Suprapubic skin (tissue), 4 donors: Measurements from ENCODE around the gene PARG. TPM values are rescaled to one million over a fixed set of nuclear protein-coding genes. Genes with fewer than 3 reads are reported as not detected.

Experiments used
- DNase-seq, 2 donors: peaks; one replicate each; pipeline ENCODE4 v3.0.0-alpha.2; 2019; ENCODE audit warnings: low spot score in 2 of 2
- H3K27ac ChIP-seq: fragments of 200-600 bp; sonication (generic); one replicate; pipeline ENCODE4 v1.5.1; 2019
- H3K27me3 ChIP-seq: fragments of 200-600 bp; sonication (generic); one replicate; pipeline ENCODE4 v1.5.1; 2019
- H3K36me3 ChIP-seq: fragments of 200-600 bp; sonication (generic); one replicate; pipeline ENCODE4 v1.5.1; 2019
- H3K4me1 ChIP-seq: fragments of 200-600 bp; sonication (generic); one replicate; pipeline ENCODE4 v1.5.1; 2019
- H3K4me3 ChIP-seq: fragments of 200-600 bp; sonication (generic); one replicate; pipeline ENCODE4 v1.5.1; 2019; ENCODE audit warnings: mild to moderate bottlenecking
- H3K9me3 ChIP-seq: fragments of 200-600 bp; sonication (generic); one replicate; pipeline ENCODE4 v1.5.1; 2019
- EP300 ChIP-seq: sonication (generic); formaldehyde crosslinking; IDR thresholded peaks from one replicate; pipeline ENCODE4 v1.6.1; 2017; ENCODE audit warnings: antibody characterized with exemption
- POLR2A ChIP-seq, 2 donors: fragments of 450-650 bp; IDR thresholded peaks; one replicate each; pipeline ENCODE4 v1.6.1; 2017; ENCODE audit warnings: antibody characterized with exemption in 2 of 2, mild to moderate bottlenecking in 2 of 2, moderate library complexity in 2 of 2
- POLR2AphosphoS5 ChIP-seq, 3 donors: sonication (generic); formaldehyde crosslinking; IDR thresholded peaks; one replicate each; pipeline ENCODE4 v1.6.1; 2017; ENCODE audit warnings: antibody characterized with exemption in 3 of 3
- WGBS: methylation state at CpG from one replicate; pipeline ENCODE4 v1.1.5; 2018; 5-methylcytosine and 5-hydroxymethylcytosine counted together
- total RNA-seq, 4 donors: library from RNA; depleted of rRNA; stranded (reverse); fragments of >200 nt; gene quantifications; one replicate each; pipeline ENCODE4 v1.1.0, GENCODE V29; 2016
- TF ChIP-seq, protein P1 (sequence below), 2 donors: fragments of 200-600 bp in 1 of 2; fragments of 450-650 bp in 1 of 2; sonication (generic) in 1 of 2; IDR thresholded peaks; one replicate each; pipeline ENCODE4 v1.5.1; 2016 to 2019; ENCODE audit warnings: antibody characterized with exemption in 2 of 2, mild to moderate bottlenecking in 1 of 2, moderate library complexity in 1 of 2

PARG gene
- total RNA-seq, 4 donors from 2014 or later, result 17.5 to 38.1 (median 21.0) TPM

DNA sequence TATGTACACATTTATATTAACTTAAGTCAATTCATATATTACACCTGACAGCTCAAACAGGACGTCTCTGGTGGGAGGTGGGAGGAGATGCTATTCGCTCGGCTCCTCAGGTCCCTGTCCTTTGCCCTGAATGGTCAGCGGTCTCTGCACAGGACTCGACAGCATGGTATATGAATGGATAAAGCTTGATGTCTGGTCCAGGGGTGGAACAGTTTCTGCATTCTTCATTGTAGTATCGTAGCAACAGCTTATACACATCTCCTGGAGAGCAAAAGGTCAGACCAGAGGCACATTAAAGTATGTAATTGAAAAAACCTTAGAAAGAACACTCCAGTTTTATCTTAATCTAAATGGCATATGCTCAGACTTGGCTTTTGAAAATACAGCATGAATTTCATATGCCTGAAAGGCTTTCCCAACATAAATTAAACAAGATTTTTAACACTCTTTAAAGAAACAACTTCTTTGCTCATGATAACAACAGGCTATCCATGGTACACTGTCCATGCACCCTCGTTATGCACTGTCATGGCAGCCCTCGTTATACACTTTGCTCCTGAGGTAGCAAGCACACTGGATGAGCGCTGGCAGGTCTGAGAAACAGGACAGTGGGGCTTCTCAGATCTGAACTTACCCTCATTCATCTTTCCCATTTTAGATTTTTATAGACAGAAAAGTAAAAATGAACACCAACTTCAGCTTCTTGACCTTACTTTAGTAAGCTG is 122.4 kb downstream of the PARG start:
- TF ChIP-seq POLR2AphosphoS5 (IDR thresholded peaks at IDR 0.05) (no peak), POLR2A (IDR thresholded peaks at IDR 0.05) (no peak), EP300 (no peak)
- TF ChIP-seq, protein P1, sequence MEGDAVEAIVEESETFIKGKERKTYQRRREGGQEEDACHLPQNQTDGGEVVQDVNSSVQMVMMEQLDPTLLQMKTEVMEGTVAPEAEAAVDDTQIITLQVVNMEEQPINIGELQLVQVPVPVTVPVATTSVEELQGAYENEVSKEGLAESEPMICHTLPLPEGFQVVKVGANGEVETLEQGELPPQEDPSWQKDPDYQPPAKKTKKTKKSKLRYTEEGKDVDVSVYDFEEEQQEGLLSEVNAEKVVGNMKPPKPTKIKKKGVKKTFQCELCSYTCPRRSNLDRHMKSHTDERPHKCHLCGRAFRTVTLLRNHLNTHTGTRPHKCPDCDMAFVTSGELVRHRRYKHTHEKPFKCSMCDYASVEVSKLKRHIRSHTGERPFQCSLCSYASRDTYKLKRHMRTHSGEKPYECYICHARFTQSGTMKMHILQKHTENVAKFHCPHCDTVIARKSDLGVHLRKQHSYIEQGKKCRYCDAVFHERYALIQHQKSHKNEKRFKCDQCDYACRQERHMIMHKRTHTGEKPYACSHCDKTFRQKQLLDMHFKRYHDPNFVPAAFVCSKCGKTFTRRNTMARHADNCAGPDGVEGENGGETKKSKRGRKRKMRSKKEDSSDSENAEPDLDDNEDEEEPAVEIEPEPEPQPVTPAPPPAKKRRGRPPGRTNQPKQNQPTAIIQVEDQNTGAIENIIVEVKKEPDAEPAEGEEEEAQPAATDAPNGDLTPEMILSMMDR (IDR thresholded peaks at IDR 0.05), result no peak
- 91% methylated on average over 9 of the region's 9 CpGs for WGBS
- Histone ChIP-seq H3K4me1 (peaks cover under 1% of the 10 kb centered on the region), H3K27ac (no peak overlapping the region), H3K4me3 (no peak overlapping the region), H3K36me3 (peaks cover 47% of the 10 kb centered on the region), H3K27me3 (no peaks in the 10 kb centered on the region), H3K9me3 (no peaks in the 10 kb centered on the region)
- DNase-seq, result no peak

GRCh38 chr10:49817845-49818244 is 124.0 kb downstream of the PARG start:
- Histone ChIP-seq H3K27me3 (no peaks in the 10 kb centered on the region), H3K27ac (no peak overlapping the region), H3K4me3 (no peak overlapping the region), H3K4me1 (no peaks in the 10 kb centered on the region), H3K36me3 (peaks cover 47% of the 10 kb centered on the region), H3K9me3 (no peaks in the 10 kb centered on the region)
- no peak for DNase-seq
- 92% methylated on average over 5 of the region's 5 CpGs for WGBS
- no peak for TF ChIP-seq POLR2AphosphoS5 (IDR thresholded peaks at IDR 0.05)
- TF ChIP-seq POLR2A (IDR thresholded peaks at IDR 0.05), result no peak
- no peak for TF ChIP-seq EP300
- TF ChIP-seq, protein P1 (IDR thresholded peaks at IDR 0.05), result no peak

DNA sequence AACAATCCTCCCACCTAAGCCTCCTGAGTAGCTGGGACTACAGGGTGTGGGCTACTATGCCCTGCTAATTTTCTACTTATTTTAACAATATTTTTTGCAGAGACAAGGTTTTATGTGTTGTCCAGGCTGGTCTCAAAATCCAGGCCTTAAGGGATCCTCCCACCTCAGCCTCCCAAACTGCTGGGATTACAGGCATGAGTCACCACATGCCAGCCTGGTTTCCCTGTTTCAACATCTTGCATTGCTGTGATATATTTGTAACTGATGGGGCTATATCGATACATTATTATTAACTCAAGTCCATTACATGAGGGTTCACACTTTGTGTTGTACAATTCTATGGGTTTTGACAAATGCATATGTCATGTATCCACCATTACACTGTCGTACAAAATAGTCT is 137.8 kb downstream of the PARG start:
- WGBS, result 90% methylated on average over 2 of the region's 2 CpGs
- H3K27me3 ChIP-seq, result no peaks in the 10 kb centered on the region

DNA sequence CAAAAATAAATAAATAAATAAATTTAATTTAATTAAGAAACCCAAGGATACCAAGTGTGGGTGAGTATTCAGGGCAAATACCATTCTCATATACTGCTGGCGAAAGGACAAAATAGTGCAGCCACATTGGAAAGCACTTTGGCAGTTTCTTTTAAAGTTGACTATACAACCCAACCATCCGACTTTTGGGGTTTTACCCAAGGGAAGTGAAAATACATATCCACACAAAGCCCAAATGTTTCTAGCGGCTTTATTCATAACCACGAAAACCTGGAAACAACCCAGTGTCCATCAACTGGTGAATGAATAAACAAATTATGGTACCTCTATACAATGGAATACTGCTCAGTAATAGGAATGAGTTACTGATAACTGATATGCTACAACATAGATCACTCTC is 143.6 kb downstream of the PARG start:
- Histone ChIP-seq H3K9me3 (no peaks in the 10 kb centered on the region), H3K4me1 (no peaks in the 10 kb centered on the region), H3K4me3 (no peak overlapping the region), H3K27ac (no peak overlapping the region), H3K27me3 (no peaks in the 10 kb centered on the region), H3K36me3 (no peaks in the 10 kb centered on the region)
- WGBS, result 87% methylated on average over 4 of the region's 4 CpGs
- TF ChIP-seq POLR2A (IDR thresholded peaks at IDR 0.05), result no peak
- no peak for TF ChIP-seq EP300
- TF ChIP-seq, protein P1 (IDR thresholded peaks at IDR 0.05), result no peak
- TF ChIP-seq POLR2AphosphoS5 (IDR thresholded peaks at IDR 0.05), result no peak
- DNase-seq, result no peak

More for the DNA sequence above, 137.8 kb downstream of the PARG start:
- no peak for DNase-seq
- Histone ChIP-seq H3K27ac (no peak overlapping the region), H3K4me1 (no peaks in the 10 kb centered on the region), H3K36me3 (no peaks in the 10 kb centered on the region), H3K9me3 (no peaks in the 10 kb centered on the region), H3K4me3 (no peak overlapping the region)
- TF ChIP-seq POLR2A (IDR thresholded peaks at IDR 0.05) (no peak), EP300 (no peak), POLR2AphosphoS5 (IDR thresholded peaks at IDR 0.05) (no peak)
- TF ChIP-seq, protein P1 (IDR thresholded peaks at IDR 0.05), result no peak

DNA sequence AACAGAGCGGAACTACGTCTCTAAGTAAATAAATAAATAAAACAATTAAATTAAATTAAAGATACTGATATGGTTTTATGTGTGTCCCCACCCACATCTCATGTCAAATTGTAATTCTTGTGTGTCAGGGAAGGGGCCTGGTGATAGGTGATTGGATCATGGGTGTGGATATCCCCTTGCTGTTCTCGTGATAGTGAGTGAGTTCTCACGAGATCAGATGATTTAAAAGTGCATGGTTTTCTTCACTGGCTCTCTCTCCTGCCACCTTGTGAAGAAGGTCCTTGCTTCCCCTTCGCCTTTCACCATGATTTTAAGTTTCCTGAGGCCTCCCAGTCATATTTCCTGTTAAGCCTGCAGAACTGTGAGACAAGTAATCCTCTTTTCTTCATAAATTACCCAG is 150.7 kb downstream of the PARG start:
- DNase-seq, result no peak
- Histone ChIP-seq H3K9me3 (no peaks in the 10 kb centered on the region), H3K4me1 (no peaks in the 10 kb centered on the region), H3K27me3 (peaks cover 2% of the 10 kb centered on the region), H3K36me3 (no peaks in the 10 kb centered on the region), H3K27ac (no peak overlapping the region), H3K4me3 (no peak overlapping the region)
- 69% methylated on average over 5 of the region's 5 CpGs for WGBS
- TF ChIP-seq POLR2AphosphoS5 (IDR thresholded peaks at IDR 0.05) (no peak), POLR2A (IDR thresholded peaks at IDR 0.05) (no peak), EP300 (no peak)
- TF ChIP-seq, protein P1 (IDR thresholded peaks at IDR 0.05), result no peak
